HG03378 (cell line): ENCODE measurements around the gene SDF2L1.
"Not testable (repeated sequence)": the region's sequence is repeated elsewhere in the genome, so short reads cannot be mapped to it uniquely, and the experiment has no call there.

Experiments used
- ATAC-seq: cut with Tn5 transposase; IDR thresholded peaks from one replicate; pipeline ENCODE4 v1.9.1; 2021; ENCODE audit warnings: mild to moderate bottlenecking, moderate library complexity; ENCODE audit not compliant: unreplicated experiment

Gene SDF2L1

GRCh38 chr22:21641789-21642583 is at the start of gene SDF2L1:
Gene SDF2L1, plus strand, starts transcription at chr22:21642302. Its CDS starts 35 bp downstream, at chr22:21642337.
- ATAC-seq: peak; percentile 93

- no peak for ATAC-seq
Measured at GRCh38 chr22:21592422-21592821, 49.7 kb upstream of the SDF2L1 start.

GRCh38 chr22:21593406-21594232 is 48.5 kb upstream of the SDF2L1 start:
- ATAC-seq: no peak

GRCh38 chr22:21594865-21595452 is 47.1 kb upstream of the SDF2L1 start:
- ATAC-seq: no peak

- ATAC-seq: not testable (repeated sequence)
Measured at GRCh38 chr22:21596356-21597135, 45.6 kb upstream of the SDF2L1 start.

GRCh38 chr22:21598302-21598701 is 43.8 kb upstream of the SDF2L1 start:
- no peak for ATAC-seq

- ATAC-seq: no peak
Measured at GRCh38 chr22:21599053-21599893, 42.8 kb upstream of the SDF2L1 start.

- no peak for ATAC-seq
Measured at GRCh38 chr22:21602579-21602978, 39.5 kb upstream of the SDF2L1 start.

GRCh38 chr22:21603973-21604372 is 38.1 kb upstream of the SDF2L1 start:
- no peak for ATAC-seq

GRCh38 chr22:21605887-21606564 is 36.1 kb upstream of the SDF2L1 start:
- no peak for ATAC-seq

GRCh38 chr22:21606775-21607174 is 35.3 kb upstream of the SDF2L1 start:
- no peak for ATAC-seq

- not testable (repeated sequence) for ATAC-seq
Measured at GRCh38 chr22:21609556-21610157, 32.4 kb upstream of the SDF2L1 start.

GRCh38 chr22:21611210-21611977 is 30.7 kb upstream of the SDF2L1 start:
- ATAC-seq: no peak

GRCh38 chr22:21612858-21613257 is 29.2 kb upstream of the SDF2L1 start:
- ATAC-seq: no peak

GRCh38 chr22:21613553-21614233 is 28.4 kb upstream of the SDF2L1 start:
- no peak for ATAC-seq

- no peak for ATAC-seq
Measured at GRCh38 chr22:21615731-21616130, 26.4 kb upstream of the SDF2L1 start.

GRCh38 chr22:21617337-21617736 is 24.8 kb upstream of the SDF2L1 start:
- not testable (repeated sequence) for ATAC-seq

GRCh38 chr22:21621025-21621424 is 21.1 kb upstream of the SDF2L1 start:
- no peak for ATAC-seq
